Liver (tissue), 3 donors: ENCODE measurements around the gene KRTCAP3.

Experiments
- CTCF ChIP-seq: fragments of 150-350 bp; IDR thresholded peaks from 2 replicates; pipeline ENCODE4 v1.5.1; 2017; ENCODE audit warnings: improper control_type of control experiment, low read depth, low read length; ENCODE audit not compliant: missing input control
- JUND ChIP-seq, 2 donors: IDR thresholded peaks; 2 replicates each; pipeline ENCODE4 v1.6.1; 2016; ENCODE audit warnings: antibody characterized with exemption in 2 of 2
- YY1 ChIP-seq: IDR thresholded peaks from 2 replicates; pipeline ENCODE4 v1.6.1; 2016; ENCODE audit warnings: antibody characterized with exemption, mild to moderate bottlenecking
- donor health status: healthy.
- donor health status: healthy.

- TF ChIP-seq YY1: no peak
- no peak for TF ChIP-seq CTCF
- no peak for TF ChIP-seq JUND (IDR thresholded peaks at IDR 0.05)
These were observed 29.6 kb upstream of the KRTCAP3 start for GRCh38 chr2:27412419-27413152.
